Suppressor macrophage treated with lipopolysaccharide for 4 hours (primary cell): ENCODE data around the gene STX8.
"Not testable (repeated sequence)": the region's sequence is repeated elsewhere in the genome, so short reads cannot be mapped to it uniquely, and the experiment has no call there.

Experiments used
- DNase-seq: peaks from one replicate; pipeline ENCODE4 v3.0.0-alpha.2; 2020

Gene STX8

DNA sequence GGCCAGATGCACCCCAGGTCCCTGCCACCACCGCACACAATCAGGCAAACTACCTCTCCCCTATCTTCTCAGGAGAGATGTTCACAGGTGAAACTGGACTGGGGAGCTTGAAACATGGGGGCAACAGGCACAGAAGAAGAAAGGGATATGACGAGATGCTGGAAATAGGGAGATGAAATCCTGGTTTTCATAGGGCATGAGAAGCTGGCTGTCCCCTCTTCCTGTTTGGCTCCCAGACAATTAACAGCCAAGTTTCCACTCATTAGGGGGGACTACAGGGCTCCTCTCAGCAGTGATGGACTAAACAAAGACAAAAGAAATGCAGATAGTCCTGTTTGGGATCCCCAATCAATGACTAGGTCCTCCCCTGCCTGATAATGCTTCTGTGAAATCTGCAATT, 288.3 kb downstream of the STX8 start:
- DNase-seq = no peak

DNA sequence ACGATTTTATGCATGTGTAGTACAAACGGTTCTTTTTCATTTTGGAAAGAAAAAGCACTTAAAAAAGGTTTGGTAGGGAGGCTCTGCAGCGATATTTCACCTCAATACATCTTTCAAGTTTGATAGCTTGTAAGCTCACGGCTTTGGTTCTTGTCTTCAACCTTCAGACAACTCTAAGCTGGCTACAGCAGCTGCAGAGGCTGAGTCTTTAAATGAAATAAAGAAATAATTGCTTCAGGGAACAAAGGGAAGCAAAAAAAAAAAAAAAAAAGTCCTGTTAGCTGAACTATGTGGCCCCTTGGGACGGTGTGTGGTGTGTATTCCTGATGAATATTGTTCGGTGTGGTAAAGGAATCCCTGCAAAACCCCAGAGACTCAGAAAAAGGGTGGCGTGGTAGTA, 289.2 kb downstream of the STX8 start:
- no peak for DNase-seq

DNA sequence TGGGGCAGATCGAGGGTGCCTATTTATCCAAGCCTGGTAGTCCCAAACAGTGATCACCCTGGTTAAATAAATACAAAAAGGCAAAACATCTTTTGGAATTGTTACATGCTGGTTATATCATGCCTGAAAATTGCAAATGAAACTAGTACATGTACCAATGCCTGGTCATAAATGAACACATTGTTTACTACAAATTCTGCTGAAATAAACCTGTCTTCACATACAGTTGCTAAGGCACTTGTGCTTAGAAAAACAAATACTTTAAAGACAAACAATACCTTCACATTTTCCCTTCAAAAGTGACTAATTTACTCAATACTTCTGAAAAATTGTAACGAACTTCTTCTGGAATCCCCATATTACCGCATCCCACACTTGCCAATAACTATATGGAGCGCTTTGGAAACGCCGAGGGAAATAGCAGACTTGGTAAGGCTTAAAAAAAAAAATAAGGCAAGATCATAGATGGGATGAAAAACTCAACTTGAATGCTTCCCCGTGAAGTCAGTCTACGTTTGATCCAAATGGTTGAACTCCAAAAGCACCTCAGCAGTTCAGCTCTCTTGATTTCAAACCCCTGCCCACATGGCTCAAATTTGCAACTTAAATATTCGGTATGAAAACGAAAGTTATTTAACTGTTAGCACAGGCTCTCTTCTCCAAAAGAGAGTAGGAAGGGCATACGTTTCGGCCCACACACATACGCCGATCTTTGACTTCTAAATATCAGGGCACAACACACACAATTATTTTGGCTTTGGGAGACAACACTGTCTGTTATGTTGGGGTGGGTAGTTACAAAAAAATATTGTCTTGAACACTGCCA, 289.8 kb downstream of the STX8 start:
- no peak for DNase-seq

DNA sequence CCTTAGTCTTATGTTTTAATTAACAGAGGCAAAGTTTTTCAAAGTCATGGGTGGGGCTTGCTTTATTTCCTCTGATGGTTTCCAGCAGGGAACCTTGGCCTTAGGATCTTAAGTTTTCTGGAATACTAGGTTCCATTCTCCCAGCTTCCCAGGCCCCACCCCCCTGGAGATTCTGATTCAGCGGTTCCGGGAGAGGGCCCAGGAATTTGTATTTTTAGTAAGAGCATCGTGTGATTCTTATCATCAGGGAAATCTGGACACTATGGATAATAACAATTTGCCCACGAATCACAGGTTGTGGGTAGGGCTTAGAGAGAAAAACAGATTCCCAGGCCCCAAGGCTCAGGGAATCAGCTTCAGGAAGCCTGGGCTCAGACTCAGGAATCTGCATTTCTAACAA, 290.7 kb downstream of the STX8 start:
- no peak for DNase-seq

DNA sequence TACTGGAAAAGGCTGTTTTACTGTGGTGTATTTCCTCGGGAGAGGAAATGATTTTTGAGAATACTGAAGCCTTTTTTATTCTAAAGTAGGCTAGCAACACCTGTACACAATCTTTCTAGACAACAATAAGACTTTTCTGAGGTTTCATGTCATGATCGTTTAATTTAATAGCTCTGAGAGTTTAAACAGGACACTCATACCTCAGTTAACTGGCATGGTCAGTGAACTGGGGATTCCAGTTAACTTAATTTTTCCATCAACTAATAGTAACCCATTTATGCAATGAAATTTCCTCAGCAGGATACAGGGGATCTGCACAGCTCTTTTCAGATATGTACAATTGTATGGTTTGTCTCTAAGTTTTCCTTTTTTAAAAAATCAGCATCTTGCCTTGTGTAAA, 291.7 kb downstream of the STX8 start:
- no peak for DNase-seq

DNA sequence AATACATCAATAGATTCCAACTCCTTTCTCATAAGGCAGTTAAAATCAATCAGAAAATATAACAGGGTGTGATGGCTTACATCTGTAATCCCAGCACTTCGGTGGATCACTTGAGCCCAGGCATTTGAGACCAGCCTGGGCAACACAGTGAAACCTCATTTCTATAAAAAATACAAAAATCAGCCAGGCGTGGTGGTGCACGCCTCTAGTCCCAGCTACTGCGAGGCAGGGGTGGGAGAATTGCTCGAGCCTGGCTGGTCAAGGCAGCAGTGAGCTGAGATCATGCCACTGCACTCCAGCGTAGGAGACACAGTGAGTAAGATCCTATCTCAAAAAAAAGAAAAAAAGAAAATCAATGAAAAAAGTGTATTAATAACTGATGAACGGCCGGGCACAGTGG, 295.7 kb downstream of the STX8 start:
- no peak for DNase-seq

DNA sequence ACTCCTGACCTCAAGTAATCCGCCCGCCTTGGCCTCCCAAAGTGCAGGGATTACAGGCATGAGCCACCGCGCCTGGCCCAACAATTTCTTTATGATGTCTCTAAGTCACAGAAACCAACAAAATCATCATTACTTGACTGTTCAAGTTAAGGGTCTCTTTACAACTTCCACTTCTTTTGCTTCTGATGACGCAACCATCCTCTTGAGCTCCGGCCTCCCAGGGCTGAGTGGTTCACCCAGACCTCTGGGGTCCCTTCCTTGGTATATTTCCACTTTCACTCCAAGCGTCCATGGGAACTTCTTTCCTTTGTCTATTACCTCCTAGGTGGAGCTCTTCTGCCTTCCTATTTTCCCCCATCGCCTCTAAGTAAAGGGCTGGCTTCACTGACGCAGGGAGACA, 300.6 kb downstream of the STX8 start:
- DNase-seq = no peak

DNA sequence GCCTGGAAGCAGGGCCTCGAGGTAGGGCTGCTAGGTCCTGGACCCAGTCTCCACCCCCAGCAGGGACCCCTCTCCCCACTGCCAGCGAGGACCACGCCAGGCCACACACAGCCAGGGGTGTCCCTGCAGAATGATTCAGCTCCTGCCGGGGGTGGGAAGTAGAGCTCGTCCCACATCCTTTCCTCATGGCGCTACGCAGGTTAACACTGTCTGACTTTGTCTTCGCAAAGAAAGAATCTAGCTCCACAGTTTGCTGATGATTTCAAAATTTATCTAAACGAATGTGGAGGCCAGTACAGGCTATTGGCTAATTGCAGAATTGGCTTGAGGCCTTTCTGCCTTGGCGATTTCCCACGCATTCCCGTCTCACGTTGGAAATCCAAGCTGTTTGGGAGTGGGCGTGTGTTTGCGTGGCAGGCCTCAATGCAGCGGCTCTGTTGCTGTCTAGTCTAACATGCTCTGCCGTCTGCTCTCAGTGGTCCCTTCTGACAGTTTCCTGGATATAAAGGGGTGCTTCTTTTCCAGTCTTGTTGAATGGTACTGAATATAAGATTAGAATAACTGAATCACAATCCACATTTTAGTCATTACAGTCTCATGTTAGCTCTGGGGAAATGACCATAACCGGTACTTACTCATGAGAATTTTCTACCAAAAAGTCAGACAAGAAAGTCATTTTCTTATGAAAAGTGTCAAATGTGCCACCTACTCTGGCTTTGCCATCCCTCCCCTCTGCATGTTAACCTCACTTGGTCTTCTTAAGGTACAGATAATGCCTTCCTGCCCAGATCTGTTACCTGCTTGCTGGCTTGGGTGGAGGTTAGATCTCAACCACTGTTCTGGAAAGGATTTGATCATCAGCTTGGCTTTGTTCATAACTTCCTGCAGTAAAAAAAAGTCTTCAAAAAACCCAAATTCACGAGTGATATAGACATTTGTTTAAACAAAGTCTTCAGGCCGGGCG, 301.9 kb downstream of the STX8 start:
- DNase-seq = no peak

DNA sequence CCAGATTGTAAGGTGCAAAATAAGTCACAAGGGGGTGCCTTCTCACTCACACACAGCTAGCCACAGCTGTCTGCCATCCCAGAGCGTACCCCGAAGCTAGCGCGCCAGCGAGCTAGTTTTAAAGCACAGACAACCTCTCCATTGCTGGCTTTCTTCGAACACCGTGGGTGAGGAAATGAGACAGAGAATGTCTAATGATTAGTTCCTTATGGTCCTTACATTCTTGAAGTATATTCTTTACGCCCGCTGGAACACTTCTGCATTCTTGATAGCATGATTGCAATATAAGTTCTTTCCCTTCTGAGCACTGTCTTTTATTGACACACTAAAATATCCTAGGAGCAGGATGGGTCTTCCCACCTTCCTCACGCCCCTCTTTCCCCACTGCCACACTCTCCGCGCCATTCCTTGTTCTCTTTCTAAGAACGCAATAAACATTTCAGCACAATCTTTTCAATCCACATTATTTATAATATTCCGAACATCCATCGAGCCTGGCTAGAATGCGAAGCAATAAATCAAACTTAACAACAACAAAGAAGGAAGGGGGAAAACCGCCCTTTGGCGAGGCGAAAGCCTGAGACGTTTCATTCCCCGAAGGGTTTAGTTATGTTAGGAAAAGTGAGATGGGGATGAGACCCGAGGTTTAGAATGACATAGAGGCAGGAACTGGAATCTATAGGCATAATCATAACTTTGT, 303.0 kb downstream of the STX8 start:
- no peak for DNase-seq

DNA sequence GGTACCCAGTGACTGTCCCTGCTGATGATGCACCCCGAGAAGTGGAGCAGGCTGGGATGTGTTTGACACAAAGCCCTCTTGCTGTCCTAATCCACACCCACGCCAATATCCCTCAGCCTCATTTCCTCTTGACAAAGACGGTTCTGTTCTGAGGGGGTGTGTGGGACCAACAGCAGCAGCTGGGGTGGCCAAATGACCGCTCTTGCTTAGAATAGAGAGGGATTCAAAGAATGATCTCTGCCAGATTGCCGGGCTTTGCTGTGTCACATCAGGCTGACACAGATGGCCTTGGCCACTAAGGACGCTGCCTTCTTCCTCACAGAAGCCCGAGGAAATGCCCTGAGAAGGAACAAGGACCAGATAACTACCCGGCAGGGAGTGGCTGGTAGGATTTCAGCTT, 303.6 kb downstream of the STX8 start:
- DNase-seq = no peak

DNA sequence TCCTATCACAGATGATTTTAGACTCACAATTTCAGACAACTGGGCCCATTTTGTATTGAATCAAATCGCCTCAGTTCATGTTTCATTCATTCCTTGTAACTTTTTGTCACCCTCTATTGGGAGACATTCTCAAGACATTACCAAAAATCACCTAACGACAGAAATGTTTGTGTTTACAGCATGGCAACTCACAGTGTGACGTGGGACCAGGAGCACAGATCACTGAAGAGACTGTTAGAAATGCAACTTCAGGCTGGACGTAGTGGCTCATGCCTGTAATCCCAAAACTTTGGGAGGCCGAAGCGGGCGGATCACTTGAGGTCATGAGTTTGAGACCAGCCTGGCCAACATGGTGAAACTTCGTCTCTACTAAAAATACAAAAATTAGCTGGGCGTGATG, 304.7 kb downstream of the STX8 start:
- no peak for DNase-seq

DNA sequence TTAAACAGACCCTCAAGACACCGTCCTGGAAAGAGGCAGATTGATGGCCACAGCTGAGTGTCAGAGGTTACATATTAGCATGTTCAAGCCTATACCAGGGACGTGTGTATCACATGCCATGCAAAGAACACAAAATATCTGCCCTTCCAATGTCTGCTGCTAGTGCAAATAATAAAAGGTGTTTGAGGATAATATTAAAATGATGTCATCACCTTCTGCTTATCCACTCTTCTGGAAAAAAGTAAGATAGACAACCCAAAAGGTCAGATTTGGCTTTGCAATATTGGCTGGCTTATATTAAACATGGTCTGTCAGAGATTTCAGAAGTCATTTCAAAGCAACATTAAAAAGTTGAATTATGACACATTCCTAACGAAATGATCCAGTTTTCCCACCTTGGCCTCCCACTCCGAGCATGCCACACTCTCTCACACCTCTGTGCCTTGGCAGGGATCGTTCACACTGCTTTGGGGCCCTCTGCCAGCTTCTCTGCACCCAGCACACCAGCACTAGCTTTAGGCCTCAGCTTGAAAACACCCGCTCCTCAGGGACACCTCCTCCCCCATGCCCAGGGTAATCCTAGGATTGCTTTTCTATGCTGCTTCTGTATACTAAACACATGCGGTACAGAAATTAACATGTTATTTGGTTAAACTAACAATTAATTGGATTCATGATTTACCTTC, 306.1 kb downstream of the STX8 start:
- DNase-seq = no peak

DNA sequence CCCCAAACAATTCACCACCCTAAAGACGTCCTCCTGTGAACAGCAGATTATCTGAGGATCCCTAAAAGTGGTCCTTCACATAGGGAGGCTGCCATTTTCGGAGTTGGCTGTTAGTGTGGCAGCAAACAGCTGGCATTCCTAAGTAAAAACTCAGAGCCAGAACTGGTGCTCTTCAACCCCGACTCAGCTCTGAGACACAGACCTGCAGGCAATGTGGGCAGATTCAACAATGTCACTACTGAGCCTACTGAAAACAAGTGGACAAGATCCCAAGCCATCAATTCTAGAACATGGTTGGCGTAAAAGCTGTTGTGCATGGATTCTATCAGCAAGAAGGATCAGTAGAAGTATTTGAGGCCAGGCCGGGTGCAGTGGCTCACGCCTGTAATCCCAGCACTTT, 307.1 kb downstream of the STX8 start:
- DNase-seq = no peak

DNA sequence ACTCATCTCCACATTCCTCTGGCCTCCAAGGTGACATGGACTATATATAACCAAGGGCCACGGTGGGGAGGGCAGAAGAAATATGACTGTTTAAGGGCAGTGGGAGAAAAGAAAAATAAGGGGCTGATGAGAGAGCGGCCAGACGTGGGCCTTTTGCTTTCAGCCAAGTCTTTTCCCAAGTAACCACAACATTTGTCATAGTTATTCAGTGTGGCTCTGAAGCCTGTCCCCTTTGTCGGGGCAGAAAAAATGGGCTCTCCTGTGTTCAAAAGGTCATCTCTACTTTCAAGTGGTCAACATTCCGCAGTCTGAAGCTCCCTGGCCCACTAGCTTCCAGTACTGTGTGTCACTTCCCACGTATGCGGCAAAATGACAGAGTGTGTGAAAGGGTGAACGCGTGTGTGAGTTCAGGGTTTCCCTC, 308.9 kb downstream of the STX8 start:
- no peak for DNase-seq

DNA sequence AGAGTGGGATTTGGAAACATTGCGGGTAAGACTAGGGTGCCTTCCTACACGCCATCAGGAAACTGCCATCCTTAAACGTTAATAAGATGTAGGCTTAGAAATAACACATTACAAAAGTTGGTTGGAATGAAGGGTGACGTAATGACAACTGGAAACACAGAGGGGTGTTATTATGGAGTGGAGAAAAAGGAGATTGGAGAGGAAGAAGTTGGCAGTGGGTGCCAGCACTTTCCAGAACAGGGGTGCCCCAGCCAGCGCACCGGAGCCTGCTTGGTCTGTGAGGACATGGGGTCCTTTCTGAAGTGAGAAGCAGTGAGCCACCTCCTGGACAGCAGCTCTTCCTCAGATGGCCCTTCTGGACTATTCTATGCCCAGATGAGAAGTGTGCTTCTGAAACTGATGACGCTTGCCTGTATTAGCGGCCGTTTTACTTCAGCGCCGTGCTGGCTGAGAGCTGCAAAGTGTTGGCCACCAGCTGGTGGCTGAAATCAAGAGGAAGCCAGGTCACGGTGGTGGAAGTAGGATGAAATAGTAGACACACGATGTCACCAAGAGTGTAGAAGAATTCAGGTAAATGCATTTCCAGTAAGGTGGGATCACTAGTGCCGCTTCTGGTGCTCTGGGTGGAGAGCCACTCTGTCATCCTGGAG, 309.5 kb downstream of the STX8 start:
- no peak for DNase-seq

DNA sequence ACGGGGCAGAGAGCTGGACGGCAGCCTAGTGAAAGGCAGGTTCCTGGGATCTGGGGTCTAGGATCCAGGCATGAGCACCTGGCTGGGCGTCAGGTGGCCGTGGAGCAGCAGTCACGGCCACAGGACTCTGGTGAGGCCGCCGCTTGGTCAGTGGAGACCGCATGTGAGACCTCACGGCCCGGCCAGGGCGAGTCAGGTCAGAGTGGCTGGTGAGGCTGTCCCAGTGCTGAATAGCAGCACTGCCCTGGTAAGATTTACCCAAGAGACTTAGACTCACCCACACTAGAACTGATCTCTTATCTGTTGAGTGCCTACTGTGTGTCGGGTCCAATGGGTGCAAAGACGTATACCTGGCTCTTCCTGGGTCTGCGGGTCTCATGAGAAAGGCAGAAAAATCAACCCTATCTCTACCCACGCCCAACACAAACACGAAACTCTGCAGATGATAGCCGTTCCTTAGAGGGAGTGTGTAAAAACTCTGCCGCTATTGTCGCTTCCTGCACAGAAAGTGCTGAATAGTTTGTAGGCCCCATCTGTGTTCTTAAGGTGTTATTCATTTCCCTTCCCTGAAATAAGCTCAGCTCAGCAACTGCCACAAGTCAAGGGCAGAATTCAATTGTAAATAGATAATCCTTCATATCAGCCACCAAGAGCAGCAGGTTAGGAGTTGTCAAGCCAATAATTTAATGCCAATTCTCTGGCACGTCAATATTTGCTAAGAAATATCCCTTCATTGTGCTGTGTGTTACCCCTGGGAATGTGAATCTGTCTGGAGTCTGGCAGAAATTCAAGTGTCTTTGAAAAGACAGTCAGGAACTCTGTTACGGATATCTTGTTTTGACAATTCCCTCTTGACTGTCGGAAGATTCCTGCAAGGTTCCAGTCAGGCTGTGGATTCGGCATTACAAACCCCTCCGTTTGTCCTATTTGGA, 314.3 kb downstream of the STX8 start:
- no peak for DNase-seq

DNA sequence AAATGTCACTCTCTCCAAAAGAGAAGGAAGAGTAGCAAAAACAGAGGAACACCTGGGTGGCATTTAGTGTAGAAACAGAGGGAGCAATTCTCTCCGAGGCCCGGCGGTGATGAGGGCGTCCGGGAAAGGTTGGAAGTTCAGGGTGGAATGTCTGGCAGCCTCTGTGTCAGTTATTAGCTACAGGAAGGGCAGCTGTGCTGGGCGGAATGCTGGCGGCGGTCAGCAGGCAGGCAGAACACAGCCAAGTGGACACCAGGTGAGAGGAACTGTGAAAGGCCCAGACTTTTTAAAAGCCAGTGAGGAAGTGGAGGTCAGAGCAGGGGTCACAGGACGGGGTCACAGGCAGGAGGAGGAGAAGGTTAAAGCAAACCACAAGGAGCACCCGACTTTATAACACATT, 316.2 kb downstream of the STX8 start:
- no peak for DNase-seq

DNA sequence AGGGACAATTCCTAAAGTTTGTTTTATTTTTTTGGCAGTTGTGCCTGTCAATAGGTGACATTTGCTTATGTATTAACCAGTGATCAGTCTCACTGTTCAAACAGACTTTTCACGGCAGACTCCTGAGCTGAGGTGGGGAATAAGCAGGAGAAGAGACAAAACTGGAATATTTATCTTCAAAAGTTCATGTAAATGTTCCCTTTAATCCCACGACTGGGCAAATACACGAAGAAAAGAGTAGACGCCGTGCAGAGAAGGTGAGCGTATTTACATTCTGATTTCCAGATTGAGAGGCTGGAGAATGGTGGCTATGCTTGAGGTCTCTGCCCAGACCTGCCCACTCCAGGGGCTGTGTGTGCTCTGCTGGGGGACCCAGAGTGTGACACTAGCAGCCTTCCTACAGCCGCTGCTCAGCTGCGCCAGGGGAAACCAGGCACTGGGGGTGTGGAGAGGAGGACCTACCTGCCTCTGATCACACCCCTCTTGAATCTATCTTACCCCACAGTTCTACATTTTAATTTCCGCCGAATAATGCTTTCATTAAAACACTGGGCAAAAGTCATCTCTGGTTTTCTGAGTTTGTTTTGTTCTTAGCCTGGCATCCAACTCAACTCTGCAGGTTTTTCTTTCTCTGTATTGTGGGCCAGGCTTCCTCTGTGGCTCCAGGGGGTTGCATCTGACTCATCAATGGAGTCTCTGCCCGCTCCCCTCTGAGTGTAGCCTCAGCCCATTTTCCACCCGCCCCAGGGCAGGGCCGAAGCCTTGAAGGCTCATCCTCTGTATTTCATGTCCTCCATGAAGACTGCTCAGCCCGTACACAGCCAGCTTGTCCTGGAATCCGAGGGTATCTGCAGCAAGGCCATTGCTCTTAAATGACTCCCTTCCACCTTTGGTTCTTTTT, 317.3 kb downstream of the STX8 start:
- DNase-seq = no peak

DNA sequence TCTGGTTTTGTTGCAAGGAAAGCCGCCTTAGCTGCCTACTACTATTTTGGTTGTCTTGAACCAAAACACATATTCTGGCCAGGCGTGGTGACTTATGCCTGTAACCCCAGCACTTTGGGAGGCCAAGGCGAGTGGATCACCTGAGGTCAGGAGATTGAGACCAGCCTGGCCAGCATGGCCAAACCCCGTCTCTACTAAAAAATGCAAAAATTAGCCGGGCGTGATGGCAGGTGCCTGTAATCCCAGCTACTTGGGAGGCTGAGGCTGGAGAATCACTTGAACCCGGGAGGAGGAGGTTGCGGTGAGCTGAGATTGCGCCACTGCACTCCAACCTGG, 318.0 kb downstream of the STX8 start:
- DNase-seq = not testable (repeated sequence)
